Stimulated activated CD4-positive, alpha-beta T cell treated with anti-CD3 and anti-CD28 coated beads, Interleukin-2, amount 100 ng/mL, for 48 hours (primary cell): ENCODE measurements around the gene TPRG1L.

Source experiments
- DNase-seq, 2 donors: peaks; one replicate each; pipeline ENCODE4 v3.0.0-alpha.2; 2020

TPRG1L gene

DNA sequence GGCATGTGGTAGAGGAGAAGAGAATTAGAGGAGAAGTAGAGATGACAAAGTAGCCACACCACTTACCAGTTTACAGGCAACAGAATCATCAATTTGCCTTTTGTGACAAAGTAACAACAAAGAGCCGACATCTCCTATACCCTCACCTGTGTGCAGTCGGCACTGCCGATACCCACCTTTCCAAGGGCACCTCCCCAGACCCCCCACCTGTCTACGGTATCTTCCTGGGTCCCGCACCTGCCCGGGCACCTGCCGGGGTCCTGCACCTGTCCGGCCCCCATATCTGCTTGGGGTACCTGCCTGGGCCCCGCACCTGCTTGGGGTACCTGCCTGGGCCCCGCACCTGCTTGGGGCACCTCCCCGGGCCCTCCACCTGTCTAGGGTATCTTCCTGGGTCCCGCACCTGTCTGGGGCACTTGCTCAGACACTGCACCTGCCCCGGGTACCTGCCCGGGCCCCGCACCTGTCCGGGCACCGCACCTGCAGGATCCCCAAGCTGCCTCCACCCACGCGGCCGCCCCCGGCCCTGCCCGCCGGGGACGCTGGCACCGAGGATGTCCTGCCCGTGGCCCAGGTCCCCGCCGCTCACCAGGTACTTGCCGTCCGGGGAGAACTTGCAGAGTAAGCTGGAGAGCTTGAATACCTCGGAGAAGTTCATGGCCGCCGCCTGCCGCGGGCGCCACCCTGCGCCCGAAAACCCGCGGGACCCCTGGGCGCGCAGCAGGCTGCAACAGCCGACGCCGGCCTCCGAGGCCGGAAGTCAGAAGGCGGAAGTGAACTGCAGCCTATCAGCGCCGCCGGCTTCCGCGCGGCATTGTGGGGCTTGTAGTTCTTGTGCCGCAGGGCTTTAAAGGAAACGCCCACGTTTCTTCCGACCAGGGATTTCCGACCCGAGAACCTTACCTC, 24.8 kb downstream of the TPRG1L start, which contains the start of gene WRAP73:
WRAP73 (minus strand) TSS at position 762 of the 906 bp plus-strand sequence; CDS start at position 658, 104 bp downstream.
- DNase-seq: peak; percentile 81 to 82

DNA sequence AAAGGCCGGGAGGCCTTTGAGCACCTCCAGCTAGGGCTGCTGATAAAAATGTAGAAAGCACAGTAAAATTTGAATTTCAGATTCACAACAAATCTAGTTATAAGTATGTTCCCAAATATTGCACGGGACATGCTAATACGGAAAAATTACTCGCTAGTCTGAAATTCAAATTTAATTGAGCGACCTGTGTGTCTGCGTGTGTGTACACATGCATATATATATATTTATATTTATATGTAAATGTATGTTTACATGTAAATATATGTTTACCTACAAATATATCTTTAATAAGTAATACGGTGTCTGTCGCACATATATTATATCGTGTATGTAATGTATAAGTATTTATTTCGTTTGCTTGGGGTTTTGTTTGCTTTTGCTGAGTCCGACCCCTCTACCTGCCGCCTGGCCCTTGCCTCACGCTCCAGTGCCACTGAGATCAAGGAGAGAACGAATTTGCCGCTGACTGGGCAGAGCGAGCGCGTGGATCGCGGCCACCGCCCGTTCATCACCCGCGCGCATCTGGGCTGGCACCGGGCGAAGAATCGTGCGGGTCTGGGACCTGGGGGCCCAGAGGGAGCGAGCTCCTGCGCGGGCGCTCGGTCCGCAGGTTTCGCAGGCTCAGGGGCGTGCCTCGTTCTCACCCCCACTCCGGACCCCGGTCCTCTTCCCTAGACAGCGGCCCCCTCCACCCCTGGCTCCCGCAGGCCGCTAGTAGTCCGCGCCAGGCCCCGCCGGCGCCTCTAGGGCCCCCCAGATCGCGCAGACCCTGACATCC, 25.6 kb downstream of the TPRG1L start:
- no peak for DNase-seq

DNA sequence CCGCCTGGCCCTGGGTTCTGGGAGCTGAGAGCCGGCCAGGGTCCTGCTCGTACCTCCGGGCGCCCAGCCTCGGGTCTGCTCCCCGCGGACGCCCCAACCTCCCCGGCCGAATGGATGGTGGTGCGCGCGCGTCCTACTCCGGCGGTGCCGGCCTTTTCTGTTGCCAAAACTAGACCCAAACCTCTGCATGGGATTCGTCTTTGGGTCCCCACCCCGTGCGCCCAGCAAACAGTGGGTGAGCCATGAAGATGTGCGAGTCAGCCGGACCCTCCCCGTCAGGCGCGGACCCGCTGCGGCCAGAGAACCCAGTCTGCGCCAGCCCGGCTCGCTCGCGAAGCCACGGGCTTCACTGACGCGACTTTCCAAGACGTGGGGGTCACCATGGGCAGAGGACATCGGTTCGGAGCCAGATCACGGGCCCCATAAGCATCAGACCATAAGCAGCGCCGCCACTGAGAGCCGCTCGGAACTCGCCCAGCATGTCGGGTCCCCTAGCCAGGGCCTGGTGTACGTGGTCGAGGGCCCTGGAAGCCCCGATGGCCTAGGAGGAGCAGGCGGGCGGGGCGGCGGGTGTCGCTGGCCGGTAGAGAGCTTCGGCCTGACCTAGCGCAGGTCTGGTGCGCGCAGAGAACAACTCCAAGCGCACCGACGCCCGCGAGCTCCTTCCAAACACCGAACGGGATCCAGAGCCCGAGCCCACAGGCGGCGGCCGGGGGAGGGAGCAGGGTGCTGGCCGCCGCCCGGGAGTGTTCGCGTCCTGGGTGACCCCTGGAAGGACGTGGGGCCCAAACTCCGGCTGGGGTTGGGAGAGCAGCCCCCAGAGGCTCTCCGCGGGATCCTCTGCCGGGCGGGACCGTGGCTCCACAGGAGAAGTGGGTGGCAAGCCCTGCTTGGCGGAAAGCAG, 26.5 kb downstream of the TPRG1L start:
- DNase-seq: no peak

- no peak for DNase-seq
Observed at GRCh38 chr1:3651930-3652547, 27.2 kb downstream of the TPRG1L start, which contains the start of gene TP73. TP73 (plus strand) TSS chr1:3652516; CDS start chr1:3682366, 29,850 bp downstream.

DNA sequence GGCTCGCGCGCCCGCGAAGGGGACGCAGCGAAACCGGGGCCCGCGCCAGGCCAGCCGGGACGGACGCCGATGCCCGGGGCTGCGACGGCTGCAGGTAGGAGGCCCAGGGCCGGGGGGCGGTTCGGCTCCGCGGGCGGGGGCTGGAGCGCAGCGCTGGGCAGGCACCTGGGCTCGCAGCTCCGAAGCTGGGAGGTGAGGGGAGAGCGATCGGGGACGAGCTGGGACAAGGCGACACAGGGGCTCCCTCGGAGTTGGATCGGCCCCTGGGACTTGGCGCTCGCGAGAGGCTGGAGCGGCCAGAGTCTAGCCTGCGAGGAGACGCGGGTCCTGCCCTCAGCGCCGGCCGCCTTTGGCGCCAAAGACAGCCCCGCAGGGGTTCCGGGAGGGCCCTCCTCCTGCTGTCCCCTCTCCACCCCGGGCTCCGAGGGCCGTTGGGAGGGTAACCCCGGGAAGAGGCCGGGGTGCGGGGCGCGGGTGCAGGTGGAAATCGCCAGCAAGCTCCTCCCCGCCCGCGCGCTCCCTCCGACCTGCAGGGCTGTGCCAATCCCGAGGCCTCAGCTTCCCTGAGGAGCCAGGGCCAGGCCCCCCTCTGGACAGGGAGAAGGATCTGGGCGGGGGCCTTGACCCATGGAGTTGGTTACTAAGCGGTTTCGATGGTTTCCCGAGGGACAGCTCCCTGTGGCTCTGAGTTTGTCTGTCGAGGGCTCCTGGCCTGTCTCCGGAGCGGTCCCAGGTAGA, 27.9 kb downstream of the TPRG1L start:
- no peak for DNase-seq

- no peak for DNase-seq
Observed at GRCh38 chr1:3653286-3653618, 28.4 kb downstream of the TPRG1L start.

DNA sequence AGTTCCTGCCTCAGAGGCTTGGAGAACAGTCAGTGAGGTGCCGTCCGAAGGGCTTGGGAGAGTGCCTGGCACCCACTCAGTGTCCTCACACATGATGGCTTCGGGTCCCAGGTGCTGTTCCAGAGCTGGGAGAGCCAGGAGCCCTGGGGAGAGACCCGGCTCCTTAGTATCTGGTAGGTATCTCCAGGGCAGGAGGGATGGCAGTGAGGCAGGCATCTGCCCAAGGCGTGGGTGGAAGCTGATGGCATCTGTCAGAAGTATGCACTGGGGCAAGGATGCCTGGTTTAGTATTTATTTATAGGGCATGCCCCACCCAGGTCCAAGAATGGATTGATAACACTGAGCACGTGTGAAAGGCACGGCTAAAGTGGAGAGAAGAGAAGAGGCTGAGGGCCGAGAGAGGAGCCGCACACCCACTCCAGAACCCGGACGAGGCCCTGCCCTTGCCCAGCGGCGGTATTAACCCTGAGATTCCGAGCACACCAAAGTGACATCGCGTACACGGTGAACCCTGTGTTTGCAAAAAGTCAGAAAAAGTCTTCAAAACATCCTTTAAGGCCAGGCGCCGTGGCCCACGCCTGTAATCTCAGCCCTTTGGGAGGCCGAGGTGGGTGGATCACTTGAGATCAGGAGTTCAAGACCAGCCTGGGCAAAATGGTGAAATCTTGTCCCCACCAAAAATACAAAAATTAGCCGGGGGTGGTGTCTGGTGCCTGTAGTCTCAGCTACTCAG, 29.9 kb downstream of the TPRG1L start:
- no peak for DNase-seq

DNA sequence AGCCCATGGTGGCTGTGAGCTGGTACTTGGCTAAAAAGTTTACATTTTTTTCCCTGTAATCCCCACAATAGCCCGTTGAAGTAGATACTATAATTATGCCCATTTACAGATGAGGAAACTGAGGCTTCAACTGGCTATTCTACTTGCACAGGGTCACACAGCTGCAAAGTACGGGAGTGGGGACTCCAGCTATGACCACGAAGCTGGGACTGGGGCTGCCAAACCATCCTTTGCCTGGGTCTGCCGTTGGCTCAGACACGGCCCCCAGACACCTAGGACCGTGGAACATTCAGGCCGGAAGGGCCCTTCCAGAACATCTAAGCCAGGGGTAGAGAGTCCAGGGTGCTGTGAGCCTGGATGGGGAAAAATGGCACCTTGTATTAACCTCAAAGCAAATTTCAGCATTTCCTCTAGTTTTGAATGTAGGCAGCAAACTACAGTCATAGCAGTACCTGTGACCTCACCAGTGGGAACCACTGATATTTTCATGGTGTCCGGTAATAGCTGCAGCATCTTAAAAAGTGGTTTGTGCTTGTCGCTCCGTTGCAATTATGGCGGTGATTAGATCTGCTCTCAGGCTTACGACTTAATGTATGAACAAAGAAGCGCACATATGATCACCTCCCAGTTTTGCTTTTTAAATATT, 31.8 kb downstream of the TPRG1L start:
- no peak for DNase-seq

- no peak for DNase-seq
Observed at GRCh38 chr1:3657096-3657475, 32.3 kb downstream of the TPRG1L start.

DNA sequence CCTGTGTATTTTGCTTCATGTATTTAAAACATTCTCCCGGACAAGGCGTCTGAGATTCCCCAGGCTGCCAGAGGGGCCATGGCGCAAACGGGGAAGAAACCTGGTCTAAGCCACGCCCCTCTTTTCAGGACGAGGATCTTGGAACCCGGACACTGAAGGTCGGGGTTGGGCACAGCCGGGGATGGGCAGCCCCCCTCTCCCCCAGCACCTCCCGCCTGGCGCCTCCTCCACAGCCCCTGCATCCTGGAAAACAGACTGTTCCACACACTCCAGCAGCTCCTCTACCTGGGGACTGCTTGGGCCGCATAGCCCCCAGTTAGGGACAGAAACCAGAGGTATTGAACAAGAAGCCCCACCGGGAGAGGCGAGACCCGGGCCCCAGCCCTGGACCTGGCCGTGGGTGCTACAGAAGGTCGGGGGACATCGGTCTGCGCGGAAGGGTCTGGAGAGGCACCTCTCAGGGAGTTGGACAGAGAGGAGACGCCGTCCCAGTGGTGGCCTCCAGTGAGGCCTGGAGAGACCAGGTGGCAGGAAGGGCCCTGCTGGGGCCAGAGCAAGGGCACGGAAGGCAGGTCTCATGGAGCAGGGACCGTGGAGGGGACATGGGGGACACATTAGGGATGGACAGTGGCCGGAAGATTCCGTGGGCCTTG, 32.9 kb downstream of the TPRG1L start:
- DNase-seq: no peak

- no peak for DNase-seq
Observed at GRCh38 chr1:3658231-3658615, 33.4 kb downstream of the TPRG1L start.

GRCh38 chr1:3659093-3659492, 34.3 kb downstream of the TPRG1L start:
- DNase-seq: no peak

DNA sequence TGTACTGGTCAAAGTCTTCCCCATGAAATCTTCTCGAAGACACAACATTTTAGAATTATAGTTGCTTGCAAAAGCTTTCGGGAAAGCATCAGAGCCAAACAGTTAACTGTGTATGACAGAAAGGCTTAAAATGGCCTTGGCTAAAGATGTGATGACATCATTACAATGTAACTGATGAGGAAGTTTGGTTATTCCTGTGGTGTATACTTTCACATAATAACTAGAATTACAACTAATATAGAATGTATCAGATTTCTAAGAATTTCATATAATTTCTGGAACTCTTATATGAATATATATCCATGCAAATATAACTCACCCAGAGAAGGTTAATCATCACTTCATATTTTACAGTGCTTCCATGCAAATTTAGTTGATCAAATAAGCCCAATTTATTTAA, 35.9 kb downstream of the TPRG1L start:
- DNase-seq: no peak

- DNase-seq: no peak
Observed at GRCh38 chr1:3661631-3662030, 36.8 kb downstream of the TPRG1L start.

- DNase-seq: no peak
Observed at GRCh38 chr1:3662080-3662671, 37.4 kb downstream of the TPRG1L start.

GRCh38 chr1:3663999-3664699, 39.3 kb downstream of the TPRG1L start:
- no peak for DNase-seq

- DNase-seq: no peak
Observed at GRCh38 chr1:3664700-3665375, 40.0 kb downstream of the TPRG1L start.

GRCh38 chr1:3668148-3668547, 43.3 kb downstream of the TPRG1L start:
- DNase-seq: no peak
